CD1c-positive myeloid dendritic cell (primary cell): ENCODE data around the gene PLEKHF1.

Experiments used
- DNase-seq: peaks from one replicate; pipeline ENCODE4 v3.0.0-alpha.2; 2016; ENCODE audit errors: extremely low spot score

PLEKHF1 gene

GRCh38 chr19:29678484-29679106, 13.3 kb downstream of the PLEKHF1 start:
- DNase-seq: no peak

GRCh38 chr19:29679598-29680210, 14.4 kb downstream of the PLEKHF1 start:
- DNase-seq: no peak

GRCh38 chr19:29680447-29680846, 15.2 kb downstream of the PLEKHF1 start:
- DNase-seq: peak; percentile 43

GRCh38 chr19:29680937-29681336, 15.7 kb downstream of the PLEKHF1 start:
- no peak for DNase-seq

- DNase-seq: no peak
Observed at GRCh38 chr19:29681422-29682235, 16.4 kb downstream of the PLEKHF1 start.

- DNase-seq: no peak
Observed at GRCh38 chr19:29682236-29682895, 17.1 kb downstream of the PLEKHF1 start.

GRCh38 chr19:29683009-29683408, 17.7 kb downstream of the PLEKHF1 start:
- DNase-seq: no peak

GRCh38 chr19:29685326-29685725, 20.1 kb downstream of the PLEKHF1 start:
- no peak for DNase-seq

GRCh38 chr19:29686285-29686805, 21.1 kb downstream of the PLEKHF1 start:
- no peak for DNase-seq

GRCh38 chr19:29687244-29687896, 22.1 kb downstream of the PLEKHF1 start:
- peak; percentile 50 for DNase-seq

- no peak for DNase-seq
Observed at GRCh38 chr19:29687897-29688728, 22.9 kb downstream of the PLEKHF1 start.

GRCh38 chr19:29690842-29691241, 25.6 kb downstream of the PLEKHF1 start:
- peak; percentile 63 for DNase-seq

GRCh38 chr19:29694161-29694560, 28.9 kb downstream of the PLEKHF1 start:
- no peak for DNase-seq

GRCh38 chr19:29694669-29695627, 29.7 kb downstream of the PLEKHF1 start:
- DNase-seq: peak; percentile 79

GRCh38 chr19:29695765-29696564, 30.7 kb downstream of the PLEKHF1 start:
- no peak for DNase-seq

- DNase-seq: no peak
Observed at GRCh38 chr19:29696565-29696846, 31.2 kb downstream of the PLEKHF1 start.

- no peak for DNase-seq
Observed at GRCh38 chr19:29697523-29698261, 32.4 kb downstream of the PLEKHF1 start.

- no peak for DNase-seq
Observed at GRCh38 chr19:29699861-29700260, 34.6 kb downstream of the PLEKHF1 start.
